NK-92 (cell line): Measurements from ENCODE around the gene TXNL4A.
"Not testable (repeated sequence)": the region's sequence is repeated elsewhere in the genome, so short reads cannot be mapped to it uniquely, and the experiment has no call there.

Experiments used
- DNase-seq: peaks from one replicate; lab custom pipeline; 2025; ENCODE audit not compliant: unreplicated experiment; lab: John Stamatoyannopoulos, UW

The TXNL4A gene, protein sequence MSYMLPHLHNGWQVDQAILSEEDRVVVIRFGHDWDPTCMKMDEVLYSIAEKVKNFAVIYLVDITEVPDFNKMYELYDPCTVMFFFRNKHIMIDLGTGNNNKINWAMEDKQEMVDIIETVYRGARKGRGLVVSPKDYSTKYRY

DNA sequence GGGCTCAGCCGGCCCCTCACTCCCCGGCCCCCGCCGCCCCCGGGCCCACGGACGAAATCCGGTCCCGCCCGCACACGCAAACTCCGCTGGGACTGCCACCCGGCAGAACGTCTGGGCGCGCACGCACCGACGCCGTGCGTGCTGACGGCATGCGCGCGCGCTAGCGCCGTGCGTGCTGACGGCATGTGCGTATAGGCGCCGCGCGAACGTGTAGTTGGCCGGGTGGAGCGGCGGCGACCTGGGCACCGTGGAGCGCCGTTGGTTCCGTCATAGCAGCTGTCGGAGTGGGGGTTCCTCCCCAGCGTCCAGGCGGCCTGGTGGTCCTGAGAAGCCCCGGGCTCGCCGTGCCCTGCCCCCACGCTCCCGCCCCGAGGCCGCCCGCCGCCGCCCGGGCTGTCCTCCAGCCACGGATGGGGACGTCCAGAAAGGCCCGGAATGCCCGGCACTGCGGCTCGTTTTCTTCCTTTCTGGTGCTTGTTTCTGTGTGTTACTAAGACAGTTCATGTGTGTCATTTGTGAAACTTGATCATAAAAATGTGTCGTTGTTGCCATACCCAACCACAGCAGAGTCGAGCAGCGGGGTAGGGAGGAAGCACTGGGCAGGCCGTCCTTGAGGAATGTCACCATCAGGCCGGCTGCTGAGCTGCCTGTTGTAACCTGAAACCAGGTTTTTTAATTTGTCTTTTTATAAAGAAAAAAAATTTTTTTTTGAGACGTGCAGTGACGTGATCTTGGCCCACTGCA, at the start of gene TXNL4A:
TSS of gene TXNL4A (minus strand) at position 113 of the 744 bp plus-strand sequence. CDS start 171 bp downstream, outside the sequence.
- DNase-seq, result peak; percentile 8

DNA sequence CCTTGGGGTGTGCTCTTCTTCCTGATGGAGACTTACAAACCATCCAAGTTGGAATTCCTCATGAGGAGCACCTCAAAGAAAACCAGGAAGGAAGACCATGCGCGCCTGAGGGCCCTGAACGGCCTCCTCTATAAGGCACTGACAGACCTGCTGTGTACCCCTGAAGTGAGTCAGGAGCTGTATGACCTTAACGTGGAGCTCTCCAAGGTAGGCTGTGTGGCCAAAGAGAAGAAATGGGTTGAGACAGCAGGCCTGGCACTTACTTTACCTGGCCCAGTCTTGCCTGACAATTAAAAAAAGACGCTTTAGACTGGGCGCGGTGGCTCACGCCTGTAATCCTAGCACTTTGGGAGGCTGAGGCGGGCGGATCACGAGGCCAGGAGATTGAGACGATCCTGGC, 48.9 kb upstream of the TXNL4A start:
- DNase-seq, result no peak

DNA sequence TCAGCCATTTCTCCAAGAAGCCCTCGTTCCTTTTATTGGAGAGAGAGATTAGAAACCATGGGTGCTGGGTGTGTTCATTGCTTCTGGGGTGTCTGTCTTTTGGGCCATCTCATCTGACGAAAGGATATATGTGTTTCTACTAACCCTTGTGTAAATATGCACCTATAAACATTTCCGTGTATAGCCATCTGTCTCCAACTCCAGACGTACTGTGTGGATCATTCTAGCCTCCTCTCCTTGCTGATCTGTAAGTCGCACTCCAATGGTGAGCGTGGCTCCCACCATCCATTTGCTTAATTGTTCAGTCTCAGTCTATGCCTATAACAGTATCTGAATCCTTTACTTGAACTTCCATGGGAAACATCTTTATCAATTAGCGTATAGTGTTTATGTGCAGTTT, 47.6 kb upstream of the TXNL4A start:
- no peak for DNase-seq

DNA sequence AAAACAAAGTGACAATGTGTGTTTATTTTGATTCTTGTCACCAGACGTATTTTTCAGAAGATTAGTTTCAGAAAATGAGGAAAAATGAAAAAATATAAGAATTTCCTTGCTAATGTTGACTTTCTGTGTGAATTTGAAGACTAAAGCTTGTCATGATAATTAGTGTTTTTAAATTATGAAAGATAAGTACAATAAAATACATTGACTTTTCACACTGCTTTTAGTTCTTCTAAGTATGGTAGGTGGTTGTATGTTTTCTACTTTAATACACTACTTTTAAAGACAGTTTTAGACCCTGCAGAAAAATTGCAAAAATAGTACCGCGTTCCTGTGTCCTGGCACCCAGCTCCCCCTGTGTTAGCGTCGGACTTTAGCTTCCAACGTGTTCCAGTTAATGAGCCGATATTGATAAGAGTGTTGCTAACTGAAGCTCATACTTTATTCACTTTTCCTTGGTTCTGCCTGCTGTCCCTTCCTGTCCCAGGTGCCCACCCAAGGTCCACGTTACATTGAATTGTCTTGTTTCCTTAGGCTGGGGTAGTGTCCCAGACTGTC, 46.6 kb upstream of the TXNL4A start:
- no peak for DNase-seq

DNA sequence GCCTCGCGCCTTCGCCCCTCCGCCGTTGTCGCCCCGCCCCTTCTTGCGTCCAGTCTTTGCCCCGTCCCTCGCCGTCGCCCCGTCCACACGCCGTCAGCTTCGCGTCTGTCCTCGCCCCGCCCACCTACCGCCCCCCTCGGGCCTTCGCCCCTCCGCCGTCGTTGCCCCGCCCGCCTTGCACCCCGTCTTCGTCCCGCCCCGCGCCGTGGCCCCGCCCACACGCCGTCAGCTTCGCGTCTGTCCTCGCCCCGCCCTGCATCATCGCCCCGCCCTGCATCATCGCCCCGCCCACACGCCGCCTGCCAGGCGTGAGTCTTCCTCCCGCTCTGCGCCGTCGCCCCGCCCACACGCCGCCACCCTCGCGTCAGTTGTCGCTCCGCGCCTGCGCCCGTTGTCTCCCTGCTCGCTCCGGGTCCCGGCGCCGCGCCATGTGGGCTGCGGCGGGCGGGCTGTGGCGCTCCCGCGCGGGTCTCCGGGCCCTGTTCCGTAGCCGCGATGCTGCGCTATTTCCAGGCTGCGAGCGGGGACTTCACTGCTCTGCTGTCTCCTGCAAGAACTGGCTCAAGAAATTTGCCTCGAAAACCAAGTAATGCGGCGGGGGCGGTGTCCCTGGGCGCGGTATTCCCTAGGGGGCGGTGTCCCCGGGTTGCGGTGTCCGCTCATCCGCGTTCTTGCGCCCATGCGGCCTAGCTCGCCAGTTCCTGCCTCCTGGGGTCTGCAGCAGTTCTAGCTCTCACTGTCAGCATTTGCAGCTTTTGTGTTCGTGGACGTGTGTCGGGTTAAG, 45.9 kb upstream of the TXNL4A start, which contains the start of gene RBFA:
TSS of gene RBFA (plus strand) at position 367 of the 784 bp plus-strand sequence. CDS start at position 429, 62 bp downstream.
- peak; percentile 97 for DNase-seq

DNA sequence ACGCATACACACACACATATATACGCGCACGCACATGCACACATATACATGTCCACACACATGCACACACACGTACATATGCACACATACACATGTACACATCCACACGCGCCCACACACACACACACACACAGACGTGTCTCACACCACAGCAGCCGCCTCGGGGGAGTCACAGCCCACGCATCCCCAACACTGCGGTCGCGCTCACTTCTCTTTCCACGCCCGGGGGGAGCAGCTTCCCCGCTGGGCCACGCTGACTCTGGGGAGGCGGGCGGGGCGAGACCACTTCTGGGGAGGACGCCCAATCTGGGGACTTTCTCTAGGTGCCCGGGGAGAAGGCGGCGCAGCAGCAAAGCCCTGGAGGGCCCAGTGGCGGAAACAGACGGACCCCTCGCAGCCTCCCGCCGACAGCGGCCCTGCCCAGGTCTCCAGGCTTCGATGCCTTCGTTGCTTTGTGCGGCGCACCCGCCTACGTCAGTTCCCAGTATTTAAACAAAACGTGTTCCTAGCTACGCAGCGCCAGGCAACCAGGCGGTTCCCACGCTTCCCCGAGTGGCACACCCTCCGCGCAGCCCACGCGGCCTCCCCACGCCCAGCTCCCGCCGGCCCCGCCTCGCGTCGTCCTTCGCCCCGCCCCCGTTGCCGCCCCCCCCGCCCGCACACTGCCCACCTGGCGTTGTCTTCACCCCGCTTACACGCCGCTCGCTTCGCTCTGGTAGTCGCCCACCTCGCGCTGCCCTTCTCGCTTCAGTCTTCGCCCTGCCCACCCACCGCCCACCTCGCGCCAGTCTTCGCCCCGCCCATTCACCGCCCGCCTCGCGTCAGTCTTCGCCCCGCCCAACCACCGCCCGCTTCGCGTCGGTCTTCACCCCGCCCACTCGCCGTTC, 45.1 kb upstream of the TXNL4A start:
- peak; percentile 94 for DNase-seq

DNA sequence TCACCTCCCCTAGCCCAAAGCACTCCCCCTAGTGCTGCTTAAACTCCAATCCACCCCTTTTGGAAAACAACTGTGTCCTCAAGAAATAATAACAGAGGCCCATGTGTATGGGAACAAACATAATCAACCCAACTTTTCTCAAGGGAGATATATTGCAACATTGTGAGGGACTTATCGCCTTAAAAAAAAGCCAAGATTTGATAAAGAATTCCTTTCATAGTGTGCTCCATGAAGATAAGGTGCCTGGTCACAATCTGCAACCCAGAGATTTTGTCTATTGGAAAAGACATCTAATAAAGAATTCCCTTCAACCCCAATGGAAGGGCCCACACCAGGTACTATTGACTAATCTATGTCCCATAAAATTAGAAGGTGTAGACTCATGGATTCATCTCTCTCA, 41.3 kb upstream of the TXNL4A start:
- DNase-seq, result no peak

DNA sequence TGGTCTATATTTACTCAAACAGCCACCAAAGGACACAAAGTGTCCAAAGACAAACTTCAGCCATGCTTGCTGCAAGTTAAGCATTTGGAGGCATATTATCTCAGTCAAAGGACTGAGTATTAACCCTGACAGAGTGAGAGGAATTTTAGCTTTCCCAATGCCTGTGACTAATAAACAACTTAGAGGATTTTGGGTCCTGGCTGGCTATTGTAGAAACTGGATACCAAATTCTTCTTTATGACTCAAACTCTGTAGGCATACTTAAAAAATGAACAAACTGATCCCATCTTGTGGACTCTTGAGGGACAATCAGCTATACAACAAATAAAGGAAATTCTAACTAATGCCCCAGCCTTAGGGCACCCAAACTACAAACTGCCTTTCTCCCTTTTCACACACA, 39.4 kb upstream of the TXNL4A start:
- DNase-seq, result not testable (repeated sequence)

DNA sequence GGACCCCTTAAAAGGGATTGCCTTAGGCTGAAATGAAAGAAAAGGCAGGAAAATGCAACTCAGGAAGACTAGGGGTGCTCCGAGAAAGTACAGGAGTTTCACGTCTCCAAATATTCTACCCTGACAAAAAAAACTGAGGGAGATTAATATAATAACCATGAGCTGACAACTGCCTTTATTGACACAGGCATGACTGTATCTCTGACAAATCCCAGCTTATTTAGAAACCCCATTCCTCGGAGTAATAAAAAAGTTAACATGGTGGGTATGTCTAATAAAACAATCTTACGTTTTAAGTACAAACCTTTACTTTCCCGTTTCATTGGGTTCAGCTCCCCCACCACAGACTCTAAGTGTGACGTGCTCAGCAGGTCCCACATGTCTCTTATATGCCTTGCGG, 38.0 kb upstream of the TXNL4A start:
- no peak for DNase-seq

DNA sequence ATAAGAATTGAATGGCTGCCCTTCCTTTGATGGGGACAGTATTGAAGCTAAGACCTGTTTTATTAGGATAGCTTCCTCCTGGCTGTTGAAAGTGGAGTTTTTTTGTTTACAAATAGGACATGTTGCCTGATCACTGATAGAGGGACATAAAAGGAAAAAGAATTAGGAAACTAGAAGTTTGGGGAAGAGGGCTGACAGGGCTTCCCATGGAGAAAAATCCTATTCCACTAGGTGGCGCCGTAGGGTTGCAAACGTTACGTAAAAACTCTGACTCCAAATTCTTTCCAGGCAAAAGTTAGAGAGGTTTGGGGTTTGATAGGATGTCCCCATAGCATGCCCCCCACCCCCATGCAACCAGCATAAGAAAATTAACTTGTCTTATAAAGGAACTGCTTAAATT, 34.8 kb upstream of the TXNL4A start:
- DNase-seq, result no peak

DNA sequence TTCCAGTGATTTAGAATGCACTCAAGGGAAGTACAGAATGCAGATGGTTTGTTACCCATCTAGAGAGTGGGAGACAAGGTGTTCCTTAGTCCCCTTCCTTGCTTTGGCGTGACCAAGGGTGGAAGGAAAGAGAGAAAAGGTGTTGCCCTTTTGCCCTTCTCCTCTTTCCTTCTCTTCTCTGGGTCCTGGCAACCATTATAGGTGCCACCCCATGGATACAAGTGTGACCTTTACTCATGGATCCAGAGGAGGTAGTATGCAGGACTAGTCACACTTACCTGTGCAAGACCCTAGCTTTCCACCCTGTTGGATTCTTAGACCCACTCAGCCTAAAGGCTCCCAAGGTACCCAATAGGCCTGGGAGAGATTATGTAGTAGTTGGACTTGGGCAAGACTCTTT, 34.2 kb upstream of the TXNL4A start:
- no peak for DNase-seq

DNA sequence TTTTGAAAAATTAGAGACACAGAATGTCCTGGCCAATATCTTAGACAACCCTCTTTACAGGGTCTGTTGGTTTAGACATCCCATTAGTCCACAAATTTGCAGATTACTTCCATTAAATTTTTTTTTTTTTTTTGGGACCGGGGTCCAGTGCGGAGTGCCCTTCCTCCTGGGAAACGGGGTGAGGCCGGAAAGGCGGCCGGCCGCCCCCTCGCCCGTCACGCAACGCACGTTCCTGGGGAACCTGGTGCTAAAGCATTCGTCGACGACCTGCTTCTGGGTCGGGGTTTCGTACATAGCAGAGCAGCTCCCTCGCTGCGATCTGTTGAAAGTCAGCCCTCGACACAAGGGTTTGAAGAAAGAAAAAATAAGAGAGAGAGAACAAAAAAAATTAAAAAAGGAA, 24.4 kb upstream of the TXNL4A start:
- DNase-seq, result no peak

DNA sequence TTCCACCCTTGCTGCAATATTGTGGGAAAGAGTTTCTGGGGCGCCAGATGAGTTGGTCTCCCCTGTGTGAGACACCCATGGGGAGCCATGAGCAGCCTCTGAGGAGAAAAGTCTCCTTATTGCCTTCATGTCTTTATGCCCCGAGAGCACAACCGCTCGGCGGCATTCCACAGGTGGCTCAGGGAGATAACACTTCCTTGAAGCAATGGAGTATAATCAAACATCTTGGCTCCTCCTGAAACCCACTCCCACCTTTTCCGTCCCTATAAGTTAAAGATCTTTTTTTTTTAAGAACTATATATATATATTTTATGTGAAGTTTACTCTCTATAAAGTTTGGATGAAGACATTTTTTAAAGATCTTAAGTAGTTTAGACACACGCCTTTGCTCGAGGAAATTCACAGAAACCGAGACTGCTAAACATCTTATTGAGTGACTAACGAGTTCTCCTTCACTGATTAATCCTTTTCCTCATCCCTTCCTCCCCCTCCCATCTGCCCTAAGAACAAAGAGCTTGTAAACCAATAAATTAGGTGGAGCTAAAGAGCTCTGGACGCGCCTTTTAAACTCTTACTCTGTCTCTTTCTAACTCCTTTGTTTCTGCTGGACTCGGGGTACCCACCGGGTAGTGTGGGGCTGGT, 23.3 kb upstream of the TXNL4A start:
- DNase-seq, result not testable (repeated sequence)

DNA sequence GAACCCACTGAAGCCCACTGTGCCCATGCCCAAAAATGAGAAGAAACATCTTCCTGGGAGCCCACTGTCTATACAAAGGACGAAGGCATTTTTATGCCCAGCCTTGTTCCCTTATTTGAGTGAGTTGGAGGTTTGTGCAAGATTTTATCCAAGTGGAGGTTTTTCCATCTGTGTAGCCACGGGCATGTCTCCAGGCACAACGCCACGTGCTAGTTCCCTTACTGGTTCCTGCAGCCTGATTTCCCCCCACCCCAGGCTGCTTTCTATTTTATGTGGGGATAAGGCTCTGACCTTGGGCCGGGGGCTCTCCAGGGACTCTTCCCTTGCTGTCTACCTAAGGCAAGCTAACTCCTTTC, 22.2 kb upstream of the TXNL4A start:
- DNase-seq, result no peak

DNA sequence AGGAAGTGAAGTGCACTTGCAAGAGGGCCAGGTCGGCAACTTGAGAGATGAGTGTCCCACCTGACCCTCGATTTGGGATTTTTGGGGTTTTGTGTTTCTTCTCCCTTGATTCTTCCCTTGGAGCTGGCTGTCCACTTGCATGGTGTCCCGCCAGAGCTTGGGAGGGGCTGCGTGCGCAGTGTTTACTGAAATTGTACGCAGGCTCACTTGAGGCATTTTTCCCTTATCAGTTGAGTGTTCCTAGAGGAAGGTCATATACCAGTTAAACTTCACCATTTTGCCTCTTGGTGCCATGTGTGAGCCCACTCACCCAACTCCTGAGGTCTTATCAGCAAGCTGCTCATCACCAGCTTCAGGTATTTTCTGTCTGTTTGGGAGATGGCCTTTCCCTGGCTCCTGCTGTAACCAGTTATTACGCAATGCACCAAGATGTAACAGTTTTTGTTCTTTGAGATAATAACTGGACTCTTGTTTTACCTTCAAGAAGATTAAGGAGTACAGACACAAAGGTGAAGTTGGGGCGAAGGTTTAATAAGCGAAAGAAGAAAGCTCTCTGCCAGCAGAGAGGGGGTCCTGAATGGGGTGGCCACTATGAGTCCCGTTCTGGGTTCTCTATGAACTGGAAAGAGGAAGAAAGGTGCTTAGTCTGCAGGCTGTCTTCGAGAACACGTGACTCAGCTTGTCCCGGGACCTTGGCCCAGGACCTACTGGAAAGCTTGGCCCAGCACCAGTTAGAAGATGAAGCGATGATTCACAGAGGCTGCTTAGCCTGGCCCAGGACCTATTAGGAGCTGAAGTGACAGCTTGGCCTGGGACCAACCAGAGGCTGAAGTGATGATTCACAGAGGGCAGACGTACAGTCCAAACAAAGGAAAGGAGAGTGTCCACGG, 21.5 kb upstream of the TXNL4A start:
- DNase-seq, result no peak

DNA sequence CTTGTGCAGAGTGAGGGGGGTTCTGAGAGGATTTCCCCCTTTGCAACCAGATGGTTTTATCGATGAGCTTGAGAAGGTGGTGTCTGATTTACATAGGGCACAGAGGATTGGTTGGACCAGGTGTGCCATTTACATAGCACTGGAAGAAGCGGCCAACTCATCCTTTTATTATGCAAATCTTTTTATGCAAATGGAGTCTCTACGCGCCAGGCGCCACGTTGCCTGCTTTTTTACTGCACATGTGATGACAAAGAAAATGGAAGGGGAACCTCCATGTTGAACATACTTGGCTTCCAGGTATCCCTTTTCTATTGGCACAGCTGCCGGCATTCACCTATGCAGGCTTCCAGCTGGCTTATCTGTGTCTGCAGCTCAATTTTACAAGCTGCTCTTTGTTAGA, 18.4 kb upstream of the TXNL4A start:
- DNase-seq, result no peak

DNA sequence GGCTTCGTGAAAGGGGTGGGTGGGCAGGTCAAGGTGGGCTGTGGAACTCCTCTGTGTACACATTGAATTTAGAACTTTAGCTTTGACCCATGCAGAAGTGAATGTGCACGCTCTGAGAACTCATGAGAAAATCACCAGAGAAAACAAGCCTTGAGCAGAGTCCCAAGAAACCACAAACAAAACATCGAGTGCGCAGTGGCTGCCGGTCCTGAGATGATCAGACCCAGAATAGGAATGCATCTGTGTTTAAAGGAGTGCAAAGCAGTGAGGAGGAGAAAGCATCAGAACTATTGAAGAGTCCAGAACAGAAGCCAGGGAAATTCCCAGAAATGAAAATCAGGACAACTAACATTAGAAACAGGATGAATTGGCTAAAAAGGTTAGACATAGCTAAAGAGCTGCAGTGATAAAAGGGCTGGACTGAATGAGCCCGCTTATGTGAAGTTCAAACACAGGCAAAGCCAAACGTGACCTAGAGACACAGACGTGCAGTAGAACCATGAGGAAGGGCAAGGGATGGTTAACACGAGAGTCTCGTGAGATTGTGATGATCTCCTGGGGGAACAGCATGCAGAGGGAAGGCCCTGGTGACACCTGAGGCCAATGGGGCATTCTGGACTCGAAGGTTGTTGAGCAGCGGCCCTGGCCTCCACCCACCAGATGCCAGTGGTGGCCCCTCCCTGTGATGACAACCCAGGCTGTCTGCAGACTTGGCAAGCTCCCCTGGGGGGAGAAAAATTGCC, 16.4 kb upstream of the TXNL4A start:
- no peak for DNase-seq

DNA sequence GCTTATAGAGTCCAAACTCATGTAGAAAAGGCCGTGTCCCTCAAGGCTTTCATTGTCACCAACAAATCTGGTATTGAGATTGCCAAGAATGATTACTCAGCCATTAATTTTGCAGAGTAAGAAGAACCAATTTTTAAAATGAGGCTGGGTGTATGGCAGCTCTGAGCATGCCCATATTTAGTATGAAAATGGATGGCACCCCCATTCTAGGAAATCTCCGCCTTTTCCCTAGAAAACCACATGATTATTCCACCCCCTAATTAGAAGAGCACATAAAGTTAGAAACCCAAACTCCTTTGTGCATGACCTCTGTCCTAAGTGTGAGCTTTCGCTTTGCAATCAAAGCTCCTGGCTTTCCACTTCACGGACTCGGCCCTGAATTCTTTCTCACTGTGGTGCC, 14.1 kb upstream of the TXNL4A start:
- DNase-seq, result no peak

DNA sequence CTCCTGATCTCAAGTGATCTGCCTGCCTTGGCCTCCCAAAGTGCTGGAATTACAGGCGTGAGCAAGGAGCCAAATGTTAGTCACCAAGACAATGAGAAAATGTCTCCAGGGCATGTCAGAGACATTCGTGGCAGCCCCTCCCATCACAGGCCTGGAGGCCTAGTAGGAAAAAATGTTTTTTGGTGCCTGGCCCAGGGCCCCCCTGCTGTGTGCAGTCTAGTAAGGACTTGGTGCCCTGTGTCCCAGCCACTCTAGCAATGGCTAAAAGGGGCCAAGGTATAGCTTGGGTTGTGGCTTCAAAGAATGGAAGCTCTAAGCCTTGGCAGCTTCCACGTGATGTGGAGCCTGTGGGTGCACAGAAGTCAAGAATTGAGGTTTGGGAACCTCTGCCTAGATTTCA, 12.5 kb upstream of the TXNL4A start:
- no peak for DNase-seq
